ENCODE results near the gene HSD17B11.
"Not testable (repeated sequence)": the region's sequence is repeated elsewhere in the genome, so short reads cannot be mapped to it uniquely, and the experiment has no call there.

HSD17B11 gene, protein sequence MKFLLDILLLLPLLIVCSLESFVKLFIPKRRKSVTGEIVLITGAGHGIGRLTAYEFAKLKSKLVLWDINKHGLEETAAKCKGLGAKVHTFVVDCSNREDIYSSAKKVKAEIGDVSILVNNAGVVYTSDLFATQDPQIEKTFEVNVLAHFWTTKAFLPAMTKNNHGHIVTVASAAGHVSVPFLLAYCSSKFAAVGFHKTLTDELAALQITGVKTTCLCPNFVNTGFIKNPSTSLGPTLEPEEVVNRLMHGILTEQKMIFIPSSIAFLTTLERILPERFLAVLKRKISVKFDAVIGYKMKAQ

DNA sequence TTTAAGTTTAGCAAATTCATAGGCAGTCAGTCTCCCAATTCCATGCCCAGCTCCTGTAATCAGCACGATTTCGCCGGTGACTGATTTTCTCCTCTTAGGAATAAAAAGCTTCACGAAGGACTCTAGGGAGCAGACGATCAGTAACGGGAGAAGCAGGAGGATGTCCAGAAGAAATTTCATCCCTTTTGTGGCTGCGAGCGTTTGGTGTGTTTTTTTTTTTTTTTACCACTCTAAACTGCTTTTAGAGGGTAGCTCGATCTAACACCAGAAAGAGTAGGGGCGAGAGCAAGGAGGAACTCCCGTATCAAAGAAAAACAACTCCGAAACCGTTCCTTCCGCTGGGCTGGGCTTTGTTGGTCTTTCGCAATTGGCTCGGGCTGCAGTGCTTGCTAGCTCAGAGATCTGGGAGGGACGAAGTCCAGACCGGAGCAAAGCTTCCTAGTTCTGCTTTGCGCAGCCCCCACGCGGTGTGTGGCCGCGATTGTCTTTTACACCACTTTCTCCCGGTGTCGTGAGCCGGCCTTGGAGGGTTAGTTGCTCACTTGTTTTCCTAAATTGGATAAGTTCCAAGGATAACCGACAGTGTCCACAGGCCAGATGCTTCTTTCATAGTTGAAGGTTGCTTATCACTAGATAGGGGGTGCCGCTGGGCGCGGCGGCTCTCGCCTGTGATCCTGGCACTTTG is at the start of gene HSD17B11:
TSS of gene HSD17B11 (minus strand) at position 298 of the 685 bp plus-strand sequence. CDS start at position 180, 118 bp downstream.
- DNase-seq: peak; percentile 59 to 84 (median 76)

DNA sequence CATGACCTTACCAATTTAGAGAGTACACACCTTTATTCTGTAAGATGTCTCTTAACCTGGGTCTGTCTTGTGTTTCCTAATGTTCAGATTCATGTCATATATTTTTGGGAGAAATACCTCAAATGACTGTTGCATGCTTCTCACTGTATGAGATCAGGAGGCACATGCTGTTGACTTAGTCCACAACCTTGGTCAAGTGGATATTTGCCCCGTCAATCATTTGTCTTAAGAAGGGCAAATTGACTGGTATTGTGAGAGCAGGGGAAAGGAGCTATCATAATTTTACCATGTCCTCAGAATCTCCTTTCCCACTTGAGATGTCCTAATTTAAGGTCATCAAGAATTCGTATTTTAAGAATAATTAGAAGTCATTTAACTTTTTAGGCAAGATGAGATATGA is 42.4 kb upstream of the HSD17B11 start:
- no peak for DNase-seq

DNA sequence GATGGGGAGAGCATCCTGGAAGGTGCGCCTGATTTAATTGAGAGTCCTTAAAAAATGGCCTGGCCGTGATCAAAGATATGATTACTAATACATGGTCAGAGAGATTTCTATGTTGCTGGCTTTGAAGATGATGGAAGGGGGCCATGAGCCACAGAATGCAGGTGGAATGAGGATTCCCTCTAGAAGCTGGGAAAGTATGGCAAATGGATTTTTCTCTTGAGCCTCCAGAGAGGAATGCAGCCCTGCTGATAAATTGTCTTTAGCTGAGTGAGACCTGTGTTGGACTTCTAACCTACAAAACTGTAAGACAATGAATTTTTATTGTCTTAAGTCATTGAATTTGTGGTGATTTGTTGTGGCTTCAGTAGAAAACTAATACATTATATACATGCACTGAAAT is 39.0 kb upstream of the HSD17B11 start:
- DNase-seq: no peak

DNA sequence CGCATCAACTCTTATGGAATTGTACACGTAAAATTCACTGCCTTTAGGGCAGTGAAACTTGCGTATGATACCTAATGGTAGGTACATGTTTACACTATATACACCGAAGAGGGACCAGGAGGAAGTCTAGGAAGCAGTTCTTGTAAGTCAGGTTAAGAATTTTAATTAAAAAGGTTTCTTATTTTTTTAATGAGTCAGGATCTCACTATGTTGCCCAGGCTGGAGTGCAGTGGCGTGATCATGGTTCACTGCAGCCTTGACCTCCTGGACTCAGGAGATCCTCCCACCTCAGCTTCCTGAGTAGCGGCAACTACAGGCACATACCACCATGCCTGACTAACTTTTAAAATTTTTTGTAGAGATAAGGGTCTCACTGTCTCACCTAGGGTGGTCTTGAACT is 38.0 kb upstream of the HSD17B11 start:
- no peak for DNase-seq

DNA sequence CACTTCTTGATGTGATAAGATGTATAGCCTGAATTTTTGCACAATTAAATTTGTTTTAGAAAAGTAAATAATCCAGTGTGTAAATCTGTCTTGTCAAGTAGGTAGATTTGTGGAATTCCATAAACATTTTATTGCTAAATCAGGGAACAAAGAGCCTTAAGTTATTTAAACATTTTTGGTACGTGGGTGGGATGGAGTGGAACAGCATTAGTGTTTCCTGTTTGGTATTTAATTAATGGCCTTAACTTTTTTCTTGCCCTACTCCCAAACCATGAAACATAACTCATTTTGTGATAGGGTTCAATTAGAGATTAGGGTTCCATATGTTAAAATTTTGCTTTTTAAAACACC is 36.5 kb upstream of the HSD17B11 start:
- DNase-seq: no peak

DNA sequence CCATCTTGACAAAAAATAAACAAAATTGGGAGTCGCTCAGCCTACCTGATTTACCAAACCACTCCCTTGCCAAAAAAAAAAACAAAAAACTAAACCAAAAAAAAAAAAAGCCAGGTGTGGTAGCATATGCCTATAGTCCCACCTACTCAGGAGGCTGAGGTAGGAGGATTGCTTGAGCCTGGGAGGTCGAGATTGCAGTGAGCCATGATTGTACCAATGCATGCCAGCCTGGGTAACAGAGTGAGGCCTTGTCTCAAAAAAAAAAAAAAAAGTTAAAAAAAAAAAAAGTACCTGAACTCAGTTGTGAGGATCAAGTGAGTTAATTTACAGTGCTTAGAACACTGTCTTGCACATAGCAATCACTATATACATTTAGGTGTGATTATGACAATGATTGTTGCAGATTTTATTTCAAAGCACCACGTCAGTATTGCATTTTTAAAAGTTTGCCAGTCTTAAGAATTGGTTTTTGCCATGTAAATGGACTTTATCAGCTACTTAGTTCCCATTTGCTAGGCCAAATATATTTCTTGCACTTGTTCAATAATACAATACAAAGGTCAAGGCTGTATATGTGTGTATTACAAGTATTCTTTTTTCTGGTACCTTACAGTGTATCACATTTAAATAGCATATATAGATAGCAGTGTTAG is 36.0 kb upstream of the HSD17B11 start:
- DNase-seq: no peak

DNA sequence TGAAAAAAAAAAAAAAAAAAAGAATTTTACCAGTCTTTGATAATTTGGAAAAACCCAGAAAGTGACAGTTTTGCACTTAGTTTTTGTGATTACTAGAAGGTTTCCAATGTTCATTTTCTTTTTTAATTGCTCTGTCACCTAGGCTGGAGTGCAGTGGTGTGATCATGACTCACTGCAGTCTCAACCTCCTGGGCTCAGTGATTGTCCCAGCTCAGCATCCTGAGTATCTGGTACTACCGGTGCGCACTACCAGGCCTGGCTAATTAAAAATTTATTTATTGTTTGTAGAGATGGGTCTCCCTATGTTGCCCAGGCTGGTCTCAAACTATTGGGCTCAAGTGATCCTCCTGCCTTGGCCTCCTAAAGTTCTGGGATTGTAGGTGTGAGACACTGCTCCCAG is 34.7 kb upstream of the HSD17B11 start:
- no peak for DNase-seq

DNA sequence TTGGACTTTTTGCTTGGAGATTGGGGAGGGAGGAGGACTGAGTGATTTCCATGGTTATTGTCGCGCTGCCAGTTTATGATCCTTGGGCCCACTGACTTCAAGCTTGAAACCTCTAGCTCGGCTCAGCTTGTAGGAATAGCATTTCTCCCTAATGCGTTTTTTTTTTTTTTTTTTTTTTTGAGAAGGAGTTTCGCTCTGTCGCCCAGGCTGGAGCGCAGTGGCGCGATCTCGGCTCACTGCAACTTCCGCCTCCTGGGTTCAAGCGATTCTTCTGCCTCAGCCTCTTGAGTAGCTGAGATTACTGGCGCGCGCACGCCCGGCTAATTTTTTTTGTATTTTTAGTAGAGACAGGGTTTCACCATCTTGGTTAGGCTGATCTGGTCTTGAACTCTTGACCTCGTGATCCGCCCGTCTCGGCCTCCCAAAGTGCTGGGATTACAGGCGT is 33.1 kb upstream of the HSD17B11 start:
- peak in 1 of 6 experiments; percentile 1 for DNase-seq

DNA sequence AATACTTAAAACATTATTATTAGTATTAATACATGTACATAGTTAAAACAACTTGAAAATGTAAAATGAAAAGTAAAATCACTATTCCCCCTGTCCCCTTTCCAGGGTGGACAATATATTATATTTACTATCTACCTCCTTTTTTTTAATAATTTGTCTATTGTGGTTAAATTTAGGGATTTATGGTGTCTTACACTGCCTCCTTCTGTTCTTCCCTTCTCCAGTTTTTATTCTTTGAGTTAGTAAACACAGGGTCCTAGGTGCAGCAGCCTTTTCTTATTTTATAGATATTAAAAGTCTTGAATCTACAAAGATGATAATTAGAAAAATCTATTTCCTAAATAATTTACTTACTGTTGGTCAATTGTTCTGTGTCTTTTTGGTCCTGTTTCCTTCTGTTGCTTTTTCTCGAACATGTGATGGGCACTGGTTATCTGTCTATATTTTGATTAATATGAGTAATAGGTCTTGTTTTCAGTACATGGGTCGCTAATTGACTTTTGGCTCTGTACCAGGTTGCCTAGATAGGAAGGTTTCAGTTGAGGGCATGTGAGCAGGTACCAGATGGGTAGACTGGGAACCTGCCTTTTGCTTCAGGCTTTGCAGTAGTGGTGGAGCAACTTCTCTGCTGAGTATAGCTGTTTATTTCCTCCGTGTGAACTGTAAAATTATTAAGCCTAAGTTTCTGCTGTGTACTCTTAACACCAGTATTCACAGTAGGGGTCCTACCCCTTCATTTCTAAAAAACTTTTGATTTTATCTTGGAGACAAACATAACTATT is 32.5 kb upstream of the HSD17B11 start:
- DNase-seq: no peak

DNA sequence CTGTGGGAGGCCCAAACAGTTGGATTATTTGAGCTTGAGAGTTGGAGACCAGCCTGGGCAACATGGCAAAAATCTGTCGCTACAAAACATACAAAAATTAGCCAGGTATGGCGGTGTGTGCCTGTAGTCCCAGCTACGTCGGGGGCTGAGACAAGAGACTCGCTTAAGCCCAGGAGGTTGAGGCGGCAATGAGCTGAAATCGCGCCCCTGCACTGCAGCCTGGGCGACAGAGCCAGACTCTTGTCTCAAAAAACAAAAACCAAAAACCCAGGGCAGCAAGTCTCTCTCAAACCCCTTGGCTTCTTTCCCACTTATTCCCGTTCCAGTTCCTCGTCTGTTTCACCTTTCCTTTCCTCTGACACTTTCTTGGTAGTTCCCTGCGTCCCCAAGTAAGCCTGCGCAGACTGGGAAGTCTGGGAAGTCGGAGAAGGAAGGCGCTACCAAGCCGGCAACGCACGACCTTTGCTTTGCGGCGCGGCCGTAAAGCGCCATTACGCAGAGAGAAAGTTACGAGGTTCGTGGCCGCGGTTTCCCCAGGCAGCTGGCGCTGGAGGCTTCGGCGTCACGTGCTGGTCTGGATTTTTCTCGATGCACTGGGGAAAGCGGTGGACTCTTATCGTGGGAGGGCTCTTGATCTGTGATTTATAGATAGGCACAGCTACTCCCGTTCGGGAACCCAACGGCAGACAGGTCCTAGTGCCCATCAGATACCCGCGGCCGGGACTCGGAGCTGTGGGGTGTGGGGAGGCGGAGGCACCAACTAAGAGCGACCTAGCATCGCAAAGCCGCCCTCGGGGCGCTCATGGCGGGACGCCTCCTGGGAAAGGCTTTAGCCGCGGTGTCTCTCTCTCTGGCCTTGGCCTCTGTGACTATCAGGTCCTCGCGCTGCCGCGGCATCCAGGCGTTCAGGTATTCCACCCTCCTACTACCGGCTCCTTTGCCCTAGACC is 31.4 kb upstream of the HSD17B11 start, which contains the start of gene NUDT9:
TSS of gene NUDT9 (plus strand) at position 470 of the 949 bp plus-strand sequence. CDS start at position 803, 333 bp downstream.
- DNase-seq: peak; percentile 81 to 91 (median 88)

DNA sequence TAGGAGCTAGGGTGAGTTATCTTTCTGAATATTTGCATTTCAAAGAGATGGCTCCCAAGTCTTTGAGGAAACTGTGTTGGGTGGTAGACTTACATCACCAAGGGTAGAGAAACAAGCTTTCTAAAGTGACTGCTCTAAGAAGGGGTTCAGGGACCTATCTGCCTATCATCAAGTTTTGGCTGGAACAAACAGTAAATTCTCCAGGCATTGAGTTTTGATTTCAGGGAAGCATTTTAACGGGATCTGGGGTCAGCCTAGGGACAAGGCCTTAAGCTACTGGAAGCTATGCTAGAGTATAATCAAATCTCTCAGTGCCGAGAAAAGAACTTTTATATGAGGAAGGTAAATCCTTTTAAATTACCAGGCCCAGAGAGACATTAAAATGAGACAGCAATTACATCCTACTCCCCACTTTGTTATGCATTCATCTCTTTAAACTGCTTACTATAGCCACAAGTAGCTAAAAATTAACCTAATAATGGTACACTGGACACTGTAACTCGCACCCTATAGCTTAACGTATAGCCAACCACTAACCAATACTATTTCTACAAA is 29.4 kb upstream of the HSD17B11 start:
- DNase-seq: no peak

DNA sequence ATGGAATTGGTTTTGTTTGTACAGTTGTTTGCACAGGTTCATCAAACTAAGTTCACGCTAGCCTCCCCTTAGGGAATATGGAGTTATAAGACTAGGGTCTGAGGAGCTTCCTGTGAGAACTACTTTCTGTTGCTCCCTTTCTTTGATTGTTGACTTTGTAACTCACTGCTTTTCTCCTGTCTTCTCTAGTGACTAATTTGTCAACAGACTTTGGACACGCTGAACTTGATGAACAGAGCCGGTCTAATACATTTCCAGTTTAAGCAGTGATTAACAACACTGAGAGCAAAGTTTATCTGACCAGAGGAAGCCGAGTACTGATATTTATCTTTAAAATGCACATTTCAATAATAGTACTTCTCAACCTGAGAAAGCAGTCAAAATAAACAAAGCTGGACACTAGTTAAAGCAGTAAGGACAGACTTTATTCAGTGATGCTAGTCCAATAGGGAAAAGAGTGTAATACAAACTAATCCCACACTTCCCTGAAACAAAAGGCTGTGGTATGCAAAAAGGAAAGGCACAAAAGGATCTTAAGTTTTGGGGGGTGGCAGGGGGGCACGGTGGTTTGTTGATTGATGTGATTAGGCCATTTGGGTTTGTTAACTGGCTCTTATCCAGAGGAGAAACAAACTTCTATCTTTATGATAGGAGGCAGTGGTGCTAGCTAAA is 28.7 kb upstream of the HSD17B11 start:
- no peak for DNase-seq

DNA sequence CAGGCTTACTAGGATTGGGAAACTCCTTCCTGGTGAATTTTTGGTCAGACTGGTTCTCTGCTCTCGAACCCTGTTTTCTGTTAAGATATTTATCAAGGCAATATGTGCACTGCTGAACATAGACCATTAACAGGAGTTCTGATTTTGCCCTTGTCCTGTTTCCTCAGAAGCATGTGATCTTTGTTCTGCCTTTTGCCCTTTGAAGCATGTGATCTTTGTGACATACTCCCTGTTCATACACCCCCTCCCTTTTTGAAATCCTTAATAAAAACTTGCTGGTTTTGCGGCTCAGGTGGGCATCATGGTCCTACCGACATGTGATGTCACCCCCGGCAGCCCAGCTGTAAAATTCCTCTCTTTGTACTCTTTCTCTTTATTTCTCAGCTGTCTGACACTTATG is 27.4 kb upstream of the HSD17B11 start:
- not testable (repeated sequence) for DNase-seq

DNA sequence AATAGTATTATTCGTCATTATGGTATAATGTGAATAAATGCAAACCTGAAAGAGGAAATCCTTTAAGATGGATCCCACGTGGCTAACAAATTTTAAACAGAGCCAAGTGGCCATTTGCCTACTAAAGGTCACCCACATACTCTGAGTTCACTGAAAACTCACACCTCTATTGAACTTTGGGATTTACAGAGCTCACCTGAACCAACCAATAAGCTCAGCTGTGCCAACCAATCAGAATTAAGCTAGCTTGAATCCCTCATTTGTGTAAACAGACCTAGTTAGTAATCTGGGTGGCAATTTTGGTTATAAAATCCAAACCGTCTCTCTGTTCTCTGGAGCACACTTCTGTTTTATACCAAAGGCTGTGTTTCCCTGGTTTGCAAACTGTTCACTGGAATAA is 26.0 kb upstream of the HSD17B11 start:
- no peak for DNase-seq

DNA sequence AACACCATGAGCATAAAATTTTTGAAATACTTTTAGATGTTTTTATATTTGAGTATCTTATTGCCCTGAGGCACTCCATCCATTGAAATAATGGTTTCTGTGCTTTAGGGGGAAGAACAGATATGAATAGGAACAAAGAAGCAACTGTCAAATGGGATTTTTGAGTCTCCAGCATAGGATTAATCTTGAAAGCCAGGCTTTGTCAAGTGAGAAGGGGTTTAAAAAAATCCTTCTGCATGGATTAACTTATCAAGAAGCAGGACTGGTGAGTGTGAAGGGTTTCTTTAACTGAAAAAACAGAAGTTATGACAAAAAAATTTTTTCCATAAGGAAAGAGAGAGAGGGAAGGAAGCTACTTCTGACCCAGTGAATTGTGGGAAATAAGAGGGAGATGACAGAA is 23.8 kb upstream of the HSD17B11 start:
- no peak for DNase-seq

DNA sequence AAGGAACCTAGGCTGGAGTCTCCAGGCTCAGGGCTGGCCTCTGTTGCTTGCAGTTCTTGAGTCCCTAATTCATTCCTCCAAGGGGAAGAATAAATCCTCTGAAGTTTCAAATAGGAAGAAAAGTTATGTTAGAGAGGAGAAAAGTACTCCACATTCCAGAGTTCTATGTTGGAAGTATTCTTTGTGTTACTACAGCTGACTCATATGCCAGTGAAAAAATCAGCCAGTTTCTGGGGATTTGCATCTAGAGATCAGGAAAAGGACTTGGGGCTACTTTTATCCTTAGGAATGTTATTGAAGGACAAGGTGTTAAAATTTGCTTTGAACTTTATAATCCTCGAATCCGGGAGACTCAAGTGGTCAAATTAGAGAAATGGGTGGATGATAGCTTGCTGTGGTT is 19.7 kb upstream of the HSD17B11 start:
- no peak for DNase-seq

DNA sequence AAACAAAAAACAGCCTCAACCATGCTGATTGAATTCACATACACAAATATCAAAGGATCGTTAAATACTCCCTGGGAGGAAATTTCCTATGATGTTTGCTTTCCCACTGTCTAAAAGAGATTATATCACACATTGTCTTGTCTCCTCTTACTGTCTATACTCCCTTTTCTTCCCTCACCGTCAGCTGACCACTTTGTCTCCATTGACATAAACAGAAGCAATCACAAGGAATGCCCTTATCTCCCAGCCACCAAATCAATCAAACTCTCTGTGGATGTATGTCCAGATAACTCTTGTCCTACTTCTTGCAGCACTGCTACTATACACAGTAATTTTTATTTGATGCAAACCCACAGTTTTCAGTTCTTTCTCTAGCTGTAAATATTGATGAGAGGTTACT is 19.2 kb upstream of the HSD17B11 start:
- DNase-seq: no peak

DNA sequence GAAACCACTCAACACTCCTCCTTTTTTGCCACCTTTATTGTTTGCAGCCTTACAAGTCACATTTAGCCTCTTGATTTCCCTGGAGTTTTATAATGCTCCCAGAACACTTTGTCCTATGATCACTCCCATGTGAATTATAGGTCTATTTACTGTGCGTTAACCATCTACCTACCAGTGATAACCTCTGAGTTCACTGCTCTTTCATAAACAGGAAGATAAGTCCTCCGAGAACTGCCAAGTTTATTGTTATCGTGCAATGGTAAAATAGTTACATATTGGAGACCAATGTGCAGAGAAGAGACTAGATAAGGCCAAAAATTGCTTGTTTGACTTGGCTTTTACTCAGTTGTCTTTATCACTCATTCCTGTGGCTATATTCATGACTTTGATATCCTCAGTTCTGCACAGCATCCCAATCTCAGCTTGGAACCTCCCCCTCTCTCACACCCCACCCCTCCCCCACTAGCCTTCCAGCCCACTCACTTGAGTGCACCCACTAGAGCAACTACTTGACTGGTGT is 18.5 kb upstream of the HSD17B11 start:
- no peak for DNase-seq

DNA sequence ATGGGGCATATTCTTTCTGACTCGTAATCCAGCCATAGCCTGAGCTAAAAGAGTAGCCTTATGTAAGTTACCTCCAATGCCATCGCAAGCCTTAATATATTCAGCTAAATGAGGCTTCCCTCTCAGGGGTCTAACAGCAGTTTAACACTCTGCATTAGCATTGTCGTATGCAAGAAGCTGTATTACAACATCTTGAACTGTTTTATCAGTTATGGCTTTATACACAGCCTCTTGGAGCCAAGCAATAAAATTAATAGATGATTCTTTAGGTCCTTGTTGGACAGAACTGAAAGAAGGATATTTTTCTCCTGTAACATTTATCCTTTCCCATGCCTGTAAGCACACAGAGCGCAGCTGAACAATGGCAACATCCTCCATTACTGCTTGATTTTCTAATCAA is 15.9 kb upstream of the HSD17B11 start:
- DNase-seq: not testable (repeated sequence)

DNA sequence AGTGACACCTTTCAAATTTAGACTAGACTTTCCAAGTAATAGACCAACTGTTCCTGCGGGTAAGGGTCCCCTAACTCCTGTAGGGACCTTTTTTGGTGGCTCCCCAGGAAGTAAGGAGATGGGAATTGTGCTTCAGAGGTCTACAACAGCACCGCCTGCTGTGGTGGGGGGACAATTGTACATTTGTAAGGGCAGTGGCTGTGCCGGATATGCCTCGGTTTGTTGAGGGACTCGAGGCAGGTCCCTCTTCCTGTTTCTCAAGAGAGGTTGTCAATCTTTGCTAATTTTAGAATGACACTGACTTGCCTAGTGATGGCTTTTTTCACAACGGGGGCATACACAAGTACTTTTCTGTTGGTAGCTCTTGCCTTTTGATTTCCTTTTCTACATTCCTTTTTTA is 15.5 kb upstream of the HSD17B11 start:
- peak in 2 of 6 experiments; percentile 1 to 9 for DNase-seq

All from stimulated activated naive CD4-positive, alpha-beta T cell (primary cell).